ENCODE data around the gene SF3B2.
A peak's percentile ranks its signal among the peaks of the same experiment; 100 is the strongest.
"Not testable (repeated sequence)": the region's sequence is repeated elsewhere in the genome, so short reads cannot be mapped to it uniquely, and the experiment has no call there.

SF3B2 gene

GRCh38 chr11:66112041-66112491, 59.9 kb downstream of the SF3B2 start:
- peak overlapping the region; percentile 87 for H3K27ac ChIP-seq
- H3K4me3 ChIP-seq: no peak overlapping the region
- TF ChIP-seq FOXP2 (optimal IDR thresholded peaks at IDR 0.05; ENCODE audit: control extremely low read depth, extremely low read length, insufficient read depth): no peak
- TF ChIP-seq EZH2 (IDR thresholded peaks at IDR 0.05): no peak
- TF ChIP-seq POLR2AphosphoS5 (IDR thresholded peaks at IDR 0.05; ENCODE audit: borderline replicate concordance, low read depth, low read length): no peak
- no peaks in the 10 kb centered on the region for H3K36me3 ChIP-seq (ENCODE audit: insufficient read depth, low read length)
- DNase-seq (ENCODE audit: low read depth, low spot score): no peak
- H3K9ac ChIP-seq (ENCODE audit: insufficient read length): no peak overlapping the region
- H3K9me3 ChIP-seq (ENCODE audit: low read depth, low read length): no peaks in the 10 kb centered on the region

- Histone ChIP-seq H3K4me3 (peak overlapping the region; percentile 22; the same call in 1 of the 2 replicates), H3K27ac (peak overlapping the region; percentile 87), H3K9me3 (ENCODE audit: low read depth, low read length) (no peaks in the 10 kb centered on the region), H3K9ac (ENCODE audit: insufficient read length) (no peak overlapping the region), H3K36me3 (ENCODE audit: insufficient read depth, low read length) (no peaks in the 10 kb centered on the region)
- no peak for DNase-seq (ENCODE audit: low read depth, low spot score)
- TF ChIP-seq FOXP2 (optimal IDR thresholded peaks at IDR 0.05; ENCODE audit: control extremely low read depth, extremely low read length, insufficient read depth) (no peak), EZH2 (IDR thresholded peaks at IDR 0.05) (no peak), POLR2AphosphoS5 (IDR thresholded peaks at IDR 0.05; ENCODE audit: borderline replicate concordance, low read depth, low read length) (no peak)
Observed at GRCh38 chr11:66112601-66113499, 60.7 kb downstream of the SF3B2 start.

- H3K27ac ChIP-seq; H3K9me3 ChIP-seq (ENCODE audit: low read depth, low read length); H3K36me3 ChIP-seq (ENCODE audit: insufficient read depth, low read length); DNase-seq (ENCODE audit: low read depth, low spot score); H3K9ac ChIP-seq (ENCODE audit: insufficient read length); H3K4me3 ChIP-seq: not testable (repeated sequence)
Observed at GRCh38 chr11:66114957-66115356, 62.8 kb downstream of the SF3B2 start.

GRCh38 chr11:66115638-66116301, 63.6 kb downstream of the SF3B2 start:
- TF ChIP-seq POLR2AphosphoS5 (IDR thresholded peaks at IDR 0.05; ENCODE audit: borderline replicate concordance, low read depth, low read length): no peak
- no peak for TF ChIP-seq EZH2 (IDR thresholded peaks at IDR 0.05)
- Histone ChIP-seq H3K9ac (ENCODE audit: insufficient read length) (no peak overlapping the region), H3K4me3 (no peak overlapping the region), H3K36me3 (ENCODE audit: insufficient read depth, low read length) (no peaks in the 10 kb centered on the region), H3K9me3 (ENCODE audit: low read depth, low read length) (no peaks in the 10 kb centered on the region), H3K27ac (no peak overlapping the region)
- DNase-seq (ENCODE audit: low read depth, low spot score): no peak

- H3K9me3 ChIP-seq (ENCODE audit: low read depth, low read length): no peaks in the 10 kb centered on the region
- no peak overlapping the region for H3K9ac ChIP-seq (ENCODE audit: insufficient read length)
- no peaks in the 10 kb centered on the region for H3K36me3 ChIP-seq (ENCODE audit: insufficient read depth, low read length)
- H3K4me3 ChIP-seq: no peak overlapping the region
- no peak for DNase-seq (ENCODE audit: low read depth, low spot score)
- no peak for TF ChIP-seq EZH2 (IDR thresholded peaks at IDR 0.05)
- no peak for TF ChIP-seq FOXP2 (optimal IDR thresholded peaks at IDR 0.05; ENCODE audit: control extremely low read depth, extremely low read length, insufficient read depth)
- TF ChIP-seq POLR2AphosphoS5 (IDR thresholded peaks at IDR 0.05; ENCODE audit: borderline replicate concordance, low read depth, low read length): no peak
- H3K27ac ChIP-seq: no peak overlapping the region
Observed at GRCh38 chr11:66116576-66117361, 64.6 kb downstream of the SF3B2 start.

- no peak for DNase-seq (ENCODE audit: low read depth, low spot score)
- H3K36me3 ChIP-seq (ENCODE audit: insufficient read depth, low read length): no peaks in the 10 kb centered on the region
- no peaks in the 10 kb centered on the region for H3K9me3 ChIP-seq (ENCODE audit: low read depth, low read length)
- no peak for TF ChIP-seq POLR2AphosphoS5 (IDR thresholded peaks at IDR 0.05; ENCODE audit: borderline replicate concordance, low read depth, low read length)
- no peak for TF ChIP-seq EZH2 (IDR thresholded peaks at IDR 0.05)
- TF ChIP-seq FOXP2 (optimal IDR thresholded peaks at IDR 0.05; ENCODE audit: control extremely low read depth, extremely low read length, insufficient read depth): no peak
- H3K4me3 ChIP-seq: peak overlapping the region; percentile 38; the same call in 1 of the 2 replicates
- H3K9ac ChIP-seq (ENCODE audit: insufficient read length): peak overlapping the region; percentile 48
- H3K27ac ChIP-seq: peak overlapping the region; percentile 96
Observed at GRCh38 chr11:66118847-66119246, 66.7 kb downstream of the SF3B2 start.

Data from SK-N-MC (cell line).